ENCODE data around the gene PLG.
"Not testable (repeated sequence)": the region's sequence is repeated elsewhere in the genome, so short reads cannot be mapped to it uniquely, and the experiment has no call there.

PLG gene

GRCh38 chr6:160701918-160702680 lies at the start of gene PLG:
Gene PLG (plus strand): TSS chr6:160702244. CDS start chr6:160702305, 61 bp downstream.
- DNase-seq: not testable (repeated sequence)

- no peak for DNase-seq
These were observed 42.5 kb upstream of the PLG start for GRCh38 chr6:160659562-160659961.

- no peak for DNase-seq
These were observed 40.8 kb upstream of the PLG start for GRCh38 chr6:160661216-160661615.

GRCh38 chr6:160662429-160662828 lies 39.6 kb upstream of the PLG start:
- DNase-seq: no peak

- DNase-seq: no peak
These were observed 39.2 kb upstream of the PLG start for GRCh38 chr6:160662842-160663241.

- not testable (repeated sequence) for DNase-seq
These were observed 37.8 kb upstream of the PLG start, which contains the start of gene LPA for GRCh38 chr6:160664198-160664597. Gene LPA (minus strand): TSS chr6:160664275. CDS start chr6:160664214, 61 bp downstream.

- DNase-seq: no peak
These were observed 34.2 kb upstream of the PLG start for GRCh38 chr6:160667639-160668481.

- DNase-seq: no peak
These were observed 33.5 kb upstream of the PLG start for GRCh38 chr6:160668589-160668988.

- DNase-seq: not testable (repeated sequence)
These were observed 25.6 kb upstream of the PLG start for GRCh38 chr6:160676418-160676817.

- no peak for DNase-seq
These were observed 23.8 kb upstream of the PLG start for GRCh38 chr6:160678230-160678629.

- DNase-seq: no peak
These were observed 23.2 kb upstream of the PLG start for GRCh38 chr6:160678744-160679401.

- DNase-seq: no peak
These were observed 22.7 kb upstream of the PLG start for GRCh38 chr6:160679402-160679769.

- DNase-seq: not testable (repeated sequence)
These were observed 16.8 kb upstream of the PLG start for GRCh38 chr6:160685101-160685761.

- DNase-seq: no peak
These were observed 16.1 kb upstream of the PLG start for GRCh38 chr6:160685762-160686450.

GRCh38 chr6:160690458-160690857 lies 11.6 kb upstream of the PLG start:
- DNase-seq: no peak

GRCh38 chr6:160691617-160692016 lies 10.4 kb upstream of the PLG start:
- no peak for DNase-seq

- no peak for DNase-seq
These were observed 9.6 kb upstream of the PLG start for GRCh38 chr6:160692369-160692959.

- not testable (repeated sequence) for DNase-seq
These were observed 7.0 kb upstream of the PLG start for GRCh38 chr6:160695025-160695424.

- not testable (repeated sequence) for DNase-seq
These were observed 6.4 kb upstream of the PLG start for GRCh38 chr6:160695622-160696021.

GRCh38 chr6:160696884-160697283 lies 5.2 kb upstream of the PLG start:
- not testable (repeated sequence) for DNase-seq

- DNase-seq: no peak
These were observed 4.2 kb upstream of the PLG start for GRCh38 chr6:160697826-160698225.

- not testable (repeated sequence) for DNase-seq
These were observed 2.6 kb downstream of the PLG start for GRCh38 chr6:160704688-160705087.
